BE2C (cell line): Measurements from ENCODE around the gene SLC1A1.

Source experiments
- DNase-seq: peaks from one replicate; pipeline ENCODE4 v3.0.0-alpha.2; 2020
- H3K27me3 ChIP-seq: fragments of 250-450 bp; sonication (Bioruptor Pico); 2 replicates; pipeline ENCODE4 v1.5.1; 2020; ENCODE audit warnings: mild to moderate bottlenecking
- H3K36me3 ChIP-seq: fragments of 250-450 bp; sonication (Bioruptor Pico); 2 replicates; pipeline ENCODE4 v1.5.1; 2020; ENCODE audit warnings: mild to moderate bottlenecking
- H3K4me1 ChIP-seq: fragments of 250-450 bp; sonication (Bioruptor Pico); 2 replicates; pipeline ENCODE4 v1.5.1; 2020
- H3K4me3 ChIP-seq: 2 replicates; pipeline ENCODE4 v1.5.1; 2011; ENCODE audit warnings: low read depth, low read length
- H3K9me3 ChIP-seq: fragments of 250-450 bp; sonication (Bioruptor Pico); 2 replicates; pipeline ENCODE4 v1.5.1; 2020
- TF ChIP-seq, protein P1 (sequence below): IDR thresholded peaks from 2 replicates; pipeline ENCODE4 v1.5.1; 2012; ENCODE audit warnings: mild to moderate bottlenecking, low read depth, low read length

The SLC1A1 gene

DNA sequence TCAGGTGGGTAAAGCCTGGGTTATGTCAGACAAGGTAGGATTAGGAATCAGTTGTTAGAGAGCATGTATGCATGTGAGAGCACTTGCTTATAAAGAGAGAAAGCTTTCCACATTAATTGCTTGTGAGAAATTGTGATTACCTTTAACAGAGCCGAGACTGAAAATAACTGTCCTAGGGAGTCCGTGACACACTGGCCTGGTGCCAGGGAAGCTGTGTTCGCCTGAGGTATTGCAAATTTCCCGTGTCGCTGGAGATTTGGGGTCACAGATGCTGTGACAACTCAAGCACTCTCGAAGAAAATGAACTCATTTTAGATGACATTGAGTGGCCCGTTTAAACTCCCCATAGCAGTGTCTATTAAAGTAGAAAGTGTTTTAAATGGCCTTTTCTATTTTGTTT, 9.6 kb downstream of the SLC1A1 start:
- Histone ChIP-seq H3K36me3 (no peaks in the 10 kb centered on the region), H3K4me1 (no peaks in the 10 kb centered on the region), H3K9me3 (no peaks in the 10 kb centered on the region), H3K4me3 (no peak overlapping the region), H3K27me3 (no peaks in the 10 kb centered on the region; the same call in 1 of the 2 replicates)
- TF ChIP-seq, protein P1, sequence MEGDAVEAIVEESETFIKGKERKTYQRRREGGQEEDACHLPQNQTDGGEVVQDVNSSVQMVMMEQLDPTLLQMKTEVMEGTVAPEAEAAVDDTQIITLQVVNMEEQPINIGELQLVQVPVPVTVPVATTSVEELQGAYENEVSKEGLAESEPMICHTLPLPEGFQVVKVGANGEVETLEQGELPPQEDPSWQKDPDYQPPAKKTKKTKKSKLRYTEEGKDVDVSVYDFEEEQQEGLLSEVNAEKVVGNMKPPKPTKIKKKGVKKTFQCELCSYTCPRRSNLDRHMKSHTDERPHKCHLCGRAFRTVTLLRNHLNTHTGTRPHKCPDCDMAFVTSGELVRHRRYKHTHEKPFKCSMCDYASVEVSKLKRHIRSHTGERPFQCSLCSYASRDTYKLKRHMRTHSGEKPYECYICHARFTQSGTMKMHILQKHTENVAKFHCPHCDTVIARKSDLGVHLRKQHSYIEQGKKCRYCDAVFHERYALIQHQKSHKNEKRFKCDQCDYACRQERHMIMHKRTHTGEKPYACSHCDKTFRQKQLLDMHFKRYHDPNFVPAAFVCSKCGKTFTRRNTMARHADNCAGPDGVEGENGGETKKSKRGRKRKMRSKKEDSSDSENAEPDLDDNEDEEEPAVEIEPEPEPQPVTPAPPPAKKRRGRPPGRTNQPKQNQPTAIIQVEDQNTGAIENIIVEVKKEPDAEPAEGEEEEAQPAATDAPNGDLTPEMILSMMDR, result no peak
- DNase-seq, result no peak

DNA sequence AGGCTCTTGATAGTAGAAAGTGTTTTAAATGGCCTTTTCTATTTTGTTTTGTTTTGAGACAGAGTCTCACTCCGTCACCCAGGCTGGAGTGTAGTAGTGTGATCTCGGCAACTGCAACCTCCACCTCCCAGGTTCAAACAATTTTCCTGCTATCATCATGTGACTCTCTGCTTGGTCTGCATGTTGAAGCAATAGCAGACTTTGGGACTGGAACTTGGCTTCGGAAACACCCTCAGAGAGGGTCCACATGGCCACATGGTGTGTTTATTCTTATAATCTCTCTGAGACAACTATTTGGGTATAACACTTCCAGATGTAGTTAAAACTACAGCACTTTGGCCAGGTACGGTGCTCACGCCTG, 10.9 kb downstream of the SLC1A1 start:
- H3K27me3 ChIP-seq, result no peaks in the 10 kb centered on the region; the same call in none of the 2 replicates
- no peaks in the 10 kb centered on the region for H3K4me1 ChIP-seq
- no peaks in the 10 kb centered on the region for H3K9me3 ChIP-seq
- DNase-seq, result no peak
- H3K36me3 ChIP-seq, result no peaks in the 10 kb centered on the region
- TF ChIP-seq, protein P1, result no peak
- H3K4me3 ChIP-seq, result no peak overlapping the region

DNA sequence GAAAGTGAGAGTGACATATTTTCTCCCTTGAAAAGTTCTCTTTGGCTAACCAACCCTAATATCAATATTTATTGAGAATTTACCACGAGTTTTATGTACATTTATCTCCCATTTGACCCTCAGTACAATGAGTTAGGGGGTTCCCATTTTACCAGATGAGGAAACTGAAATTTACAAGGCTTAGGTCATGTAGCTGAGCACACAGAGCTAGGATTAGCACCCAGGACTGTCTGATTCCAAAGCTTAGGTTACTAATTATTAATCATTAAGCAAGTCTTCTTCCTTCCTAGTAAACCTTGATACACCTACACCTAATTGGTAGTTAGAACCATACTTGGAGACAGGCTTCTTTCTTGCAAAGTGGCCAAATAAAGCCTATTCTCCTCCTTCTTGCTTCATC, 12.2 kb downstream of the SLC1A1 start:
- Histone ChIP-seq H3K4me3 (no peak overlapping the region), H3K9me3 (no peaks in the 10 kb centered on the region), H3K27me3 (no peaks in the 10 kb centered on the region; the same call in 1 of the 2 replicates), H3K4me1 (no peaks in the 10 kb centered on the region), H3K36me3 (no peaks in the 10 kb centered on the region)
- TF ChIP-seq, protein P1, result no peak
- DNase-seq, result no peak

DNA sequence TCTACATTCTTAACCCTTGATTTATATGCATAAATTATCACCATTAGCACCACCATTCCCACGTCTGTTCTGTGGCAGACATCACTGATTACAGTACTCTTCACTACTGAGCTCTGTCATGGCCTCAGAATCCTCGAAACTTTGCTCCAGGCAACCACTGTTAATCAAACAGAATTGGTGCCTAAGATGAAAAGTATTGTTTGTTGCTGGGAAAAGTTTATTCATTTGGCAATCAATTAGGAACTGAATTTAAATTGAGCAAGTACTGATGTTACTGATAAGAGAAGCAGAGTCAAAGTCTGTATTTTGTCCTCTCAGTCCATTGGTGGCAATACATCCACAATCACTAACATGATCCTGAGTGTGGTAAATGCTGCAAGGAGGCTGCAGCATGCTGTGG, 12.8 kb downstream of the SLC1A1 start:
- no peak for DNase-seq
- no peaks in the 10 kb centered on the region for H3K9me3 ChIP-seq
- H3K36me3 ChIP-seq, result no peaks in the 10 kb centered on the region
- H3K4me3 ChIP-seq, result no peak overlapping the region
- TF ChIP-seq, protein P1, result no peak
- H3K27me3 ChIP-seq, result no peaks in the 10 kb centered on the region; the same call in 1 of the 2 replicates
- H3K4me1 ChIP-seq, result no peaks in the 10 kb centered on the region

DNA sequence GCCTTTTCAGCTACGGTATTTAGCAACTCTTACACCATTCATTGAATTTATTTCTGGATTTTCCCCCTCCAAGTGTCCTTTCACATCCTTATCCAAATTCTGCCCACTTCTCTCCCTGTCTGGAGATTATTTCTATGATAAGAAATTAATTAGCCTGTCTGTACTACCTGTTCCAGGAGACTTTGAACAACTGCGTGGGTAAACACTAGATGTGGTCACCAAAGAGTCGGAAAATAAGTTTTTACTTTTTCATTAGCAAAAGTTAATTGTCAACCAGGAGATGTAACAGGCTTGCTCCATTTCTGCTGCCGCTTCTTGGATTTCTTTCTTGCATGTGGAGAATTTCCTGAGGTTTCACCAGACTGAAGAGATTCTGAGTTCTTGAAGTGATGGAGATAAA, 14.0 kb downstream of the SLC1A1 start:
- H3K4me3 ChIP-seq, result no peak overlapping the region
- TF ChIP-seq, protein P1, result no peak
- H3K4me1 ChIP-seq, result no peaks in the 10 kb centered on the region
- no peaks in the 10 kb centered on the region; the same call in 1 of the 2 replicates for H3K27me3 ChIP-seq
- DNase-seq, result no peak
- no peaks in the 10 kb centered on the region for H3K36me3 ChIP-seq
- H3K9me3 ChIP-seq, result no peaks in the 10 kb centered on the region

DNA sequence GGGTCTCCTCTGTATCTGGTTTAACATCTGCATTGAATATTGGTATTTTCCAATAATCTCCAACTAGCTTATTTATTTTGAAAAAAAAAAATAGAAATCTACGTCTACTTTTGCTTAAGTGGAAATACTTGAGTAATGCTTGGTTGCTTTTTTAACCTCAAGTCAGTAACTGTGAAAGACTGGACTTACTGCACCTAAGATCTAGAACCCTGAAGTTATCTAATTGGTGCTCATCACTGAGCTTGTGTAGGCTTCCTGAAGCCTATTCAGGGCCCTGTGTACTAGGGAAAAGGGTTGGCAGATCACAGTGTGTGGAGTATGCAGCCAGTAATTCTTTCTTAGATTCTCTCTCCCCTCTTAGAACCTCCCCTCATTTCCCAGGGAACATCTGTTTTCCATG, 16.2 kb downstream of the SLC1A1 start:
- Histone ChIP-seq H3K27me3 (no peaks in the 10 kb centered on the region; the same call in 1 of the 2 replicates), H3K9me3 (no peaks in the 10 kb centered on the region), H3K4me1 (no peaks in the 10 kb centered on the region), H3K4me3 (no peak overlapping the region), H3K36me3 (no peaks in the 10 kb centered on the region)
- TF ChIP-seq, protein P1, result no peak
- DNase-seq, result no peak
